GM19395 (cell line): Measurements from ENCODE around the gene HIVEP3.

Experiments
- ATAC-seq: cut with Tn5 transposase; IDR thresholded peaks from one replicate; pipeline ENCODE4 v1.9.1; 2021; ENCODE audit warnings: mild to moderate bottlenecking, moderate library complexity; ENCODE audit not compliant: unreplicated experiment

The HIVEP3 gene

DNA sequence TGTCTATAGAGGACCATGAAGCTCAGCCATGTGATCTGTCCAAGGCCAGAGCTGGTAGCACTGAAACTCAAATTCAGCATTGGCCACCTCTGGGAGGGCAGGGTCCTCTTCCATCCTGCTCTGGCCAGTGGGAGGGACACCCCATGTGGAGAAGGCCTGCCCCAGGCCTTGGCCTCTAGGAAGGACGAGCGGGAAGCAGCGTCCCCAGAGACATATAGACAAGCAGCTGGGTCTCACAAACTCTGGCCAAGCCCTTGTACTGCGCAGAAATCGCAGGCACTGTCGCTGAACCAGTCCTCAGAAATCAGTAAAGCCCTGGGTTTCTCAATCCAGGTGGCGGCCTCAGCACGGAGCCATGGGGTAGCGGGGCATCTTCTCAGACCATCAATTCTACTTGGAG lies 180.7 kb downstream of the HIVEP3 start:
- ATAC-seq: no peak

DNA sequence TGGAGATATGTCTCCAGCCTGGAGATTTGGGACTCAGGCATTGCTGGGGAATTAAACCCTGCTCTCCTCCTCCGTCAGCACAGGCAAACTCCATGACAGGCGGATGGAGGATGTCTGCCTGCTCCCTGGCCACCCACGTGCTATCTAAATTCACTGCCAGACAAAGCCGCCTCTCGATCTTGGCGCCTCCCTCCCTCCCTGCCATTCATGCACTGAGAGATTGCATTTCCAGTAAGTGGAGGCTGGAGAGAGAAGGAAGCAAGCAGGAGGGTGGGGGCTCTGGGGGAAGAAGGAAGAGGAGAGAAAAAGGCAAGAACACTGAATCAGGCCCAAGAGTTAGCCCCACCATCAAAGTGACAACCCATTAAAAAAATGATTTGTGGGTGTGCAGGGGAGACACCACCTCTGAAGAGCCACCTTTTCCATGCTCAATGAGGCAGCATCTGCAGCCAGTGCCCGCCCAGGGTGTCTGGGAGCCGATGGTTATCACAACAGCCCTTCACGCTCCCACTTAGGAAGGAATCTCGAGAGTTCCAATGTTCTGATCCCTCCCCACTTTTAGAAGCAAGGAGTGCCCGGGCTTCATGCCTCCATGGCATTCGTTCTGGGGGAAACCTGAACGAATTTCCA lies 183.0 kb downstream of the HIVEP3 start:
- no peak for ATAC-seq

DNA sequence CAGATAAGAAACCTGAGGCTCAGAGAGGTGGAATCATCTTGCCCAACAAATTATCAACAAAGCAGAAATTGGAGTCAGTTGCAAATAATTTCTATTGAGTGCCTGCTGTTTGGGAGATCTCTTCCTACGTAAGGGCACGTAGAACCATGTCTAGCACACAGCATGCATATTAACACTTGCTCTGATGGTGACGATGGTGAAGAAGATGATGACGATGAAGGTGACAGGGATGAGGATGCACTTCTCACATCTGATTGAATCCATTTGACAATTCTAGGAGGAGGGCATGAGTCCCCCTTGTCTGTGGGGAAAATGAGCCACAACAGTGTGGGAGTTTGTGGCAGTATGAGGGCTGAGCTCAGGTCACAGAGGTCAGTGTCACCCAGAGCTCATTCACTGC lies 183.6 kb downstream of the HIVEP3 start:
- ATAC-seq: no peak

DNA sequence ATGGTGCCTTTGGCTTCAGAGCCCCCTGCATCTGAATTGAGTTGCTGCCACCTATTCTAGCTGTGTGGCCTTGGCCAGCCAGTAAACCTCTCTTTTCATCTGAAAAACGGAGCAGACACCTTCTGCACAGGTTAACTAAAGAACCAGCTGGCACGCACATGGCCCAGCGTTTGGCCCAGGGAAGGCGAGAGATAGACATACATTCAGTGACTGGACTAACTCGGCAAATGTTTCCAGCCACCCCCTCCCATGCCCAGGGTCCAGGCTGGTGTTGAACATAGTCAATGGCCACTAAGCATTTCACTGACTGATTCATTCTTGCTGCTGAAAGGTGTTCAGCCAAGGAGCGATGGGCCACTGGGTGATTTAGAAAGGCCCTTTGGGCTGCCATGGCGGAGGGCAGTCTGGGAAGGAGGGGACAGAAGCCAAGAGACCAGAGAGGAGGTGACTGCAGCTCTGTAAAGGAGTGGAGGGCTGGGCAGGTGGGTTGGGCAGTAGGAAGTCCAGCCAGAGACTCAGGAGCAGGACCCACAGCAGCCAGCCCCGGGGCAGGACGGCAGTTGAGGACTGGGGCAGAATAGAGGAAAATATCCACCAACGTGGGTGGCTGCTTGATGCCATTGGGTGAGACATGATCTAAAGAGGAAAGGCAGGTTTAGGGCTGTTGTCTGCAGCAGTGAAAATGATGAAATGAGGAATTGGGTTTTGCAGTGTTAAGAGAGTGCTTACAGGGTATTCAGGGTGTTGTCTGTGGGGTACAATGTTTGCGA lies 184.3 kb downstream of the HIVEP3 start:
- ATAC-seq: no peak

DNA sequence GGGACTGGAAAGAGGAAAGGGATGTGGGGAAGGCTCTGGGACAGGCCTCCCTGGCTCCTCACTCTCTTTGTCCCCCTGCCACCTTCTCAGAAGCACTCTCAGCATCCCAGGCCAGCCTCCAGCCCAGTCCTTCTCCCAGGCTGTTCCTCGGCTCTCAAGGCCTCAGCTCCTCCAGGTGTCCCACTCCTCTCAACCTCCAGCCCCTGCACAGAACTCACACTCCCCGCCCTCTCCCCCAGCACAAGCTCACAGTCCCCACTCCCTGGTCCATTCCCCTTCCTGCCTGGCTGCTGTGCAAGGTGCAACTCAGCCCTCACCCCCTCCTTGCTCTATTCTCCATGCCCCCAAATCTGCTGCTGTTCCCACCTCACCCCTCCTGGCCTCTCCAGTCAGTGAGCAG lies 185.0 kb downstream of the HIVEP3 start:
- ATAC-seq: no peak

DNA sequence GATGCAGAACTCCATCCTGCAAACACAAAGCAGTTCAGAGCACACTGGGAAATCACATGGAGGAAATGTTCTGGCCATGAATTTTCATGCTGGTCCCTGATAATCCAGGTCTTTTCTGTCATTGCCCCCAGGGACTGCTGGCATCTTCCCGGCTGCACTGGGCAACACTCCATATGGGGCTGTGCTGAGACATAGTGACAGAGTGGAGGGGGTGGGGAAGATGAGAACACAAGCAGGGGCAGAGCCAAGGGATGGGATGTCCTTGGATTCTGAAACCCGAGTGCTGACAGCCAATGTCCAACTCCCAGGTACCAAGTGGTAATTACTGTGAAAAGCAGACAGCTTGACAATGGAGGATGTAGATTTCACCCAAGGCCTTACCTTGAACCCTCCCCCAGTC lies 185.7 kb downstream of the HIVEP3 start:
- ATAC-seq: no peak

DNA sequence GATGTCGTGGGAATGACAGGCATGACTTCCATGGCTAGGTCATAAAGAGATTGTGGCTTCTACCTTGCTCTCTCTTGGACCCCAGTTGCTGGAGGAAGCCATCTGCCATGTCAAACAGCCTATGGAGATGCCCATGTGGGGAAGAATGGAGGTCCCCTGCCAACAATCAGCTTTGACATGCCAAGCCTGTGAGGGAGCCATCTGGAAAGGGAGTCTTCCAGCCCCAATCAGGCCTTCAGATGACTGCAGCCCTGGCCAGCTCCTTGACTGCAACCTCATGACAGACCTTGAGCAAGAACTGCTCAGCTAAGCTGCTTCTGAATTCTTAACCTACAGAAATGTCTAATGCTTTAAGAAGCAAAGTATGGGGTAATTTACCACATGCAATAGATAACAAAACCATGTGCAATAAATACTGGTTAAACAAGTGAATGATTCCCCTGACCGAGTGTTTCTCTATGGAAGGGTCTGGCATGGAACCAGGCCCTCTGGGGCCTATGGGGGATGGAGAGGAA lies 187.1 kb downstream of the HIVEP3 start:
- no peak for ATAC-seq

DNA sequence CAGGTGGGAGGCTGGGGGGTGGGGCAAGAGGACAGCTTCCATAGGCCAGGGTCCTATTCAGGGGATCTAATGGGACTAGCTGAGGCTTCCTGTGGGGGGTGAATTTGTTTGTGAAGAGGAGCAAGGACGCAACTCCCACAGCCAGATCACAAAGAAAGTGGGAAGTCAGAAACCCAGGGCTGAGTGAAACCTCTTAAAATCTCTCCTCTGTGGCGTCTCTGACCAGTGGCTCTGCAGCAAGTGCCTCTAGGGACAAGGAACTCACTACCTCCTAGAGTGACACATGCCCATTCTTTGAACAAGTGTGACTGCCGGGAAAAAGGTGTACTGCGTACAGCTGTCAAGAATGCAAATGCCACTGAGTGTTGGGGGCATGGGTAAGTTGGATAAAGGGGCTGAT lies 187.9 kb downstream of the HIVEP3 start:
- ATAC-seq: no peak

DNA sequence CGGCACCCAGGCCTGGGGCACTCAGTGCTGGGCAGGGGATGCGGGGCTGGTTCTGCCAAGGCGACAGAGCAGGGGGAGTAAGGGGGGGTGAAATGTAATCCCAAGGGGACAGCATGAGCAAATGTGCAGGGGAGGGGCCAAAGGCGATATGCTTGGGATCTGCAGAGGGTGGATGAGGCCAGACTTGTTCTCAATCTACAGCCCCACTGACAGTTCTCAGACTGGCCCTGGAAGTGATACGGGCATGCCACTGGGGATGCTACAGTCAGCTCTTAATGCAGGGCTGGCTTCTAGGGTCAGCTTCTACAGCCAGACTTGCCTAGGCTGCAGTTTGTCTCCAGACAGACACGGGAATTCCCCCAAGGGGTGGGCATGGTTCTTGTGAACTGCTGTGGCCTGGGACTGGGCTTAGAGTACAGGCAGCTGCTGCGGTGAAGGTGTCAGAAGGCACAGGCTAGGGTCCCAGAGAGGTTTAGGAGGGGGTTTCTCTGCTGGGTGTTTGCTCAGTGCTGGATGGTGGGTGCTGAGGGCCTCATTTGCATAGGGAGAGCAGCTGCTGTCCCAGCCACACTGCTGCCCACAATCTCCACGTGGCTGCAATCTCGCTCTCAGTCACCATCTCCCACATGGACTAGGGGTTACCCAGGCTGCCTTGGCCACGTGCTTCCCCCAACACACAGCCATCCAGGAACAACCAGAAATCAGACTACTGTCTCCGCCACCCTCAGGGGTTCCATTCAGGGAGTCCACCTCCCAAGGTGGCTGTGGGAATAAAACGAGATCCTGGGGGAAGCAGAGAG lies 190.1 kb downstream of the HIVEP3 start:
- ATAC-seq: peak; percentile 78

DNA sequence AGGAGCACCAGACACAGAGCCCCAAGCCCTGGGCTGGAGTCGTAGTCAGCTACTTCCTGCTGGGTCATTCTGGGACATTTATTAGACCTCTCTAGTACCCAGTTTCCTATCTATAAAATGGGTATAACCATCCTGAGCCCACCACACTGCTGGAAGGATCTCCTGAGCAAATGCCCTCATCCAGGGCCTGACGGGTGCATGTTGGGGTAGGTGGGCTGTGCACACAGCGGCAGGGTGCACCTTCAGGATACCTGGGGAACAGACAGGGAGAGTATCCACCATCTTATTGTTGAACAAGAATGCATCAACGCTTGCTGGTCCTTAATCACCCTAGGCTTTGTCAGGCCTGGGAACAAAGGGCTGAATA lies 191.0 kb downstream of the HIVEP3 start:
- no peak for ATAC-seq

DNA sequence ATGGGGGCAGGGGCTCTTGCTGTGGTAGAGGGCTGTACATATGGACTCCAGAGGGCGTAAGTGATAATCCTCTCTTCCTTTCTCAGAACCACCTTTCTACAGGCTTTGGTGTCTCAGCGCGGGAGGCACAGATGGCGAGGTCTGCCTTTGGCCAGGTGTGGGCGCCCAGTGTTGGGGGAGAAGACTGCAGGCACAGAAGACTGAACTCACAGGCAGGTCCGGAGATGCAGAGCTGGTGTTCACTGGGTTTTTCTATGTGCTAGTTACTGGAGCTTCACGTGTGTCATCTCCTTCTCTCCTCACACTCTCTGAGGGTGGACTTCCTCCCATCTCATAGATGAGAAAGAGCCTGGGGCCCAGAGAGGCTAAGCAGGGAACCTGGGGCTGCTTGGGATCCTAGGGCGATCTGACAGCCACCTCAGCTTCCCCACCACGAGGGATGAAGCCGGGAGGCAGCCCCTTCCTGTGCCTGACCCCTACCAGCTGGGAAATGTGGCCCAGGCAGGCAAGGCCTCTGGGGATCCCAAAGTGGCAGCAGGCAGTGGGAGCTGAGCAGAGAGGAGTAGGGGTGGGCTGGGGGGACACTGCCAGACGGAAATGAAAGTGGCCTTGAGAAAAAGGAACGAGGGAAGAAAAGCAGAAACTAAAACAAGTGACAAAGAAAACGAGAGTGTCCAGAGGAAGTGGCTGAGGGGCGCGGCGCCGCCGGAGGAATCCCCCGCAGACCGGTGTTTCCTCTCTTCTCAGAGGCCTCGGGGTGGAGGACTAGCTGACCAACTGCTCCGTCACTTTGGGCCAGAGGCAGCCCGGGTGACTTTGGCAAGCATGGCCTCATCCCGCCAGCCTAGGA lies 191.6 kb downstream of the HIVEP3 start:
- peak; percentile 40 for ATAC-seq

DNA sequence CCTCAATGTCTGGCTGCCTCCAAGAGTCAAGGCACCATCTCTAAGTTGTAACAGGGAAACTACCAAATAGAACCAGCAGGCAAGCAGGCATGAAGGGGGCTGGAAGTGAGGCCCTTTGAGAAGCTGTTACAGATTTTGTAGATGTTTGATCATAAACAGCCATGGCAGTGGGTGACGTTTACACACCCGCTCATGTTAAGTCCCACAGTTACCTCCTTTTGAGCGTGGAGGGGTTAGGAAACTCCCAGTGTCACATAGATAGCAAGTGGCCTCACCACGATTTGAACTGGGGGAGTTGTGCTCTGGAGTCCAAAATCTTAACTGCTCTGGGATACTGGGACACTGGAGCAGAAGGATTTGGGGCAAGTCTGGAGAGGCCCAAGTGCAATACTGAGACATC lies 192.4 kb downstream of the HIVEP3 start:
- no peak for ATAC-seq

DNA sequence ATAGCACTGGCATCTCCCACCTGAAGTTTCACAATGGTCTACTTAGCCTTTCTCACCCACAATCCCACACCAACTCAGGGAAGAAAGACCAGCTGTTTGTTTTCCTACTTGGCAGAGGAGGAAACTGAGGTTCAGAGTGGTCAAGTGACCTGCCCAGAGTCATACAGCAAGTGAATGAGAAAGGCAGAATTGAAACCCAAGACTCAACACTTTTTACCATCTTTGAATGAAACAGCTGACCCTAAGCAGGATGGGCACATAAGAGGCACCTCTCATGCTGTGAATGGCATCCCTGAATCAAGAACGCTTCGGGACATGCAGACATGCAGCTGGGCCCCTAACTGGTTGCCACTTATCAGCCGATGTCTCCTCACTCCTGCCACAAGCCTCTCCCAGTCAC lies 193.8 kb downstream of the HIVEP3 start:
- no peak for ATAC-seq

DNA sequence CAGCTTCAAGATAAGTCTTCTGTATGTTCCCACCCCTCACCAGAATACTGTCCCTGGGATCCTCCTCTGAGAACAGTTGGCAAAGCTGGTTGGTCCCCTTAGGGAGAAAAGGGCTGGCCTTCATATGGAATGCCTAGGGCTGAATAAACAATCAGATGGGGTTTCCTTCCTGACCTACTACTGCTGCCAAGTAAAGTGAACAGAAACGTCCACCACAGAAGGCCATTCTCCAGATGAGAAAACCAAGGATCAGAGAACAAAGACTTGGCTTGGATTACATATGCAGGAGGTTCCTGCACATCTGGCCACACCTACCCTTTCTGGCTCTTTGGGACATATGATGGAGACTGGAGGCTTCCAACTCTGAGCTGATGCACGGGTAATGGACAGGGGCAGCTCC lies 194.5 kb downstream of the HIVEP3 start:
- no peak for ATAC-seq

DNA sequence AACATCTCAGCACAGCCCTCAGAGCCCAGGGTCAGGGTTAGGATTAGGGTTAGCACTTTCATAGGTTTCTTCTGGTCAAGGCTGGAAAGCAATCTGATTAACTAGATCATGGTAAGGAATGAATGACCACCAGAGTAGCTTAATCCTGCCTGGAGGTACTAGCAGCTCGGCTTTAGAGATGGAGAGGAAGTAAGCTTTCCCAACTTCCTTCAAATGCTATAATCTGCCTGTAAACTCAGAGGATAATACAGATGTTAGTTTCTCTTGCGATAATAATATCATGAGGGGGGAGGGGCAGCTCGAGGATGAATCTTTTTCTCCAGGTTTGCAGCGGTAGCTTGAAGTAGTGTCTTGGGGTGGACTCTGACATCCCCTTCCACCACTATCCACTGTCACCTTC lies 194.9 kb downstream of the HIVEP3 start:
- ATAC-seq: no peak

DNA sequence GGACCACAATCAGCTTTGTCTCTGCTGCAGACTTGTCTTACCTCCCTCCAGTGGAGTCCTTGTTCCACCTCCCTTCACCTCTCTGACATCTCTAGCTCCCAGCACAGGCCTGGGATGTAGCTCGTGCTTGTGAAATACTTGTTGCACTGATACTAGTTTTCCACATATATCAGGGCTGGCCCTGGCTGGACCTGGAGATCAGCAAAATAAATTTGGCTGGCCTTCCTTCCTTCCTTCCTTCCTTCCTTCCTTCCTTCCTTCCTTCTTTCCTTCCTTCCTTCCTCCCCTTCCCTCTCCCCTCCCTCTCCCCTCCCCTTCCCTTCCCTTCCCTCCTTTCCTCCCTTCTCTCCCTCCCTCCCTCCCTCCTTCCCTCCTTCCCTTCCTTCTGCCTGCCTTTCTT lies 196.5 kb downstream of the HIVEP3 start:
- ATAC-seq: no peak

DNA sequence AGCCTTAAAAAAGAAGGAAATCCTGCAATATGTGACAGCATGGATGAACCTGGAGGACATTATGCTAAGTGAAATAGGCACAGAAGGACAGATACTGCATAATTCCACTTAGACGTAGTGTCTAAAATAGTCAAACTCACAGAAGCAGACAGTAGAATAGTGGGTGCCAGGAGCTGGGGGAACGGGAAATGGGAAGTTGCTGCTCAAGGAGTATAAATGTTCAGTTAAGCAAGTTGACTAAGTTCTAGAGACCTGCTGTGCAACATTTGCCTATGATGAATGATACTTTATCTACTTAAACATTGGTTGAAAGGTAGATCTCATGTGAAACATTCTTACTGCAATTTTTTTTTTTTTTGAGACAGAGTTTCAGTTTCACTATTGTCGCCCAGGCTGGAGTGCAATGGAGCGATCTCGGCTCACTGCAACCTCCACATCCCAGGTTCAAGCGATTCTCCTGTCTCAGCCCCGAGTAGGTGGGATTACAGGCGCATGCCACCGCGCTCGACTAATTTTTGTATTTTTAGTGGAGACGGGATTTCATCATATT lies 197.8 kb downstream of the HIVEP3 start:
- no peak for ATAC-seq

DNA sequence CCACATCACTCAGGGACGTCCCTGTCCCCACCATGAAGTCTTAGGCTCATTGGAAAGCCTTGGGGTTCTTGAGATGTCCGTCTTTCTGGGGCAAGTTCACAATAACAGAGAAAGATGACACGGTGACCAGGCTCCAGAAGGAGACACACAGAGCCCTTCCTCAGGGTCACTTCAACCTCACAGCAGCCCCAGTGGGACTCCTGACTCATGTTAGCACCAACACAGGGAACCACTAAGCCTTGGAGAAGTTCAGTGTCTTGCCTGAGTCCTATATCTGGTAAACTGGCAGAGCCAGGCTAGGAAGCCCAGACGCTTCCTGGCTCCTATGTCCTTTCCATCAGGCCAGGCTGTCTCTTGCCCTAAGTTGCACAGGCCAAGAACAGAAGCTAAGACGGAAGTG lies 199.1 kb downstream of the HIVEP3 start:
- no peak for ATAC-seq

DNA sequence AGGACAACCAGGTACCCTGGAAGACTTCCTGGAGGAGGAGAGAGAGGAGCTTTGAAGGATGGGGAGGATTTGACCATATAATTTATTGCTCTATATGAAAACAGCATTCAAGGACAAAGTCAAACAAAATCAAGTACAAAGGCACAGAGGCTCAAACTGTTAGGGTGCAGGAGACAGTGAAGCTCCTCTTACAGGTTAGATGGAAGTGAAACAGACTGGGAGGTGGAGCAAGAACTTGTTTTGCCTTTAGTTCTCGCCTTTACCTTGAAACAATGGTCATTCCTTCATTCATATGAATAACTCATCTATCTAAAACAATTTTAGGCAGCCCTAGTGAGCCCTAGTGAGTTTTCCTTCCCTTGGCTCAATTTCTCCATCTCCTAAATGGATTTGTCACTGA lies 199.6 kb downstream of the HIVEP3 start:
- ATAC-seq: no peak

DNA sequence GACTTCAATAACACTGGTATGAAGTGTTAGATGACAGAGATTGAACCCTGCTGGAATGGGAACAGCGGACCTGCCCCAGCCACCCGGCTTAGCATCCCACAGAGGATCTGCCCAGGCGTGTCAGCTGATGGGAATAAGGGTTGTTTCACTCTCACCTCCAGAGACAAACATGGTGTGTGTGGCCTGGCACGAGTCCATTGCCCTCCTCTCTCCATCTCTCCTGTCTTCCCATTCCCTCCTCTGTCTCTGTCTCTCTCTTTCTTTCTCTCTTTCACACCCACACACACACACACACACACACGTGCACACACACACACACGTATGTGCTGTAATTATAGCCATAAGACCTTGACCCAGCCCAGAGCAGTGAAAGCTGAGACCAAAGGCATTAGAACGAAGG lies 200.2 kb downstream of the HIVEP3 start:
- no peak for ATAC-seq
